ENCODE measurements around the gene NCAM1.

Gene NCAM1

DNA sequence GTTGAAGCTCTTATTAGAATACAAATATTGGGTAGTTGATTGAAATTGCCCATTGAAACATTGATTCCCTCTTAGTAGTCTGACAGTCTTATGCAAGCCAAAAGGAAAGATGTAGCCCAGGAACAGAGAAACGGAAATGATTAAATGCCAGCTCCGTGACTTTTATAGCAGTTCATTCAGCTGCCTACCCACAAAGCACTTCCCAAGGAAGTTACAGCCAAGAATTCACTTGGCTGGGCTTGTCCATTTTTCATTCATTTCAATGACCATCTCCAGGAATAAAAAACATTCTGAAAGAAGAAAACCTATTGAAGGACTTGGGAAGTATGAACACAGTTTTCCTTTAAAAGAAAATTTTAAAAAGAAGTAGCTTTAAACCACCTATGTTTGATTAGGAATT lies 62.0 kb downstream of the NCAM1 start:
- Histone ChIP-seq H3K27me3 (ENCODE audit: control insufficient read depth in 1 of 2, insufficient read depth in 1 of 2, low read length in 2 of 2) (peaks cover 0 to 11% of the 10 kb centered on the region in 2 experiments), H3K9me3 (ENCODE audit: control insufficient read depth, low read length) (peaks cover 8% of the 10 kb centered on the region), H4K91ac (ENCODE audit: low read length) (no peak overlapping the region), H2BK15ac (ENCODE audit: low read depth, poor library complexity, severe bottlenecking) (no peak overlapping the region), H3K79me1 (replicated peaks; ENCODE audit: low read length, poor library complexity, severe bottlenecking) (no peaks in the 10 kb centered on the region), H3K14ac (ENCODE audit: low read length in 2 of 2) (no peak overlapping the region), H3K4me1 (ENCODE audit: control insufficient read depth, insufficient read depth, low read depth, low read length) (no peaks in the 10 kb centered on the region), H3K4ac (ENCODE audit: low read depth in 1 of 2, low read length in 2 of 2) (no peak overlapping the region), H3K23ac (ENCODE audit: low read length in 2 of 2) (no peak overlapping the region), H3K4me3 (ENCODE audit: insufficient read depth in 1 of 2, low read depth in 1 of 2, low read length in 2 of 2) (no peak overlapping the region), H3K18ac (ENCODE audit: low read depth in 1 of 2, low read length in 2 of 2) (no peak overlapping the region), H2BK12ac (ENCODE audit: low read length in 2 of 2) (no peak overlapping the region), H2BK120ac (ENCODE audit: low read depth, low read length) (no peak overlapping the region), H4K8ac (ENCODE audit: low read length) (no peak overlapping the region), H2BK5ac (ENCODE audit: low read depth, low read length, poor library complexity, severe bottlenecking) (no peak overlapping the region), H3K4me2 (ENCODE audit: low read length, poor library complexity, severe bottlenecking) (no peak overlapping the region), H2AFZ (ENCODE audit: low read depth, low read length) (no peak overlapping the region), H2AK5ac (ENCODE audit: low read length, severe bottlenecking) (no peak overlapping the region), H3K9ac (ENCODE audit: low read length) (no peak overlapping the region), H3K27ac (ENCODE audit: low read length, poor library complexity, severe bottlenecking) (no peak overlapping the region), H3K36me3 (ENCODE audit: control insufficient read depth in 1 of 2, insufficient read depth in 2 of 2, low read depth in 1 of 2, low read length in 2 of 2) (no peaks in the 10 kb centered on the region)
- DNase-seq, result peak; percentile 18
- 52% methylated on average over 2 of the region's 2 CpGs for WGBS

DNA sequence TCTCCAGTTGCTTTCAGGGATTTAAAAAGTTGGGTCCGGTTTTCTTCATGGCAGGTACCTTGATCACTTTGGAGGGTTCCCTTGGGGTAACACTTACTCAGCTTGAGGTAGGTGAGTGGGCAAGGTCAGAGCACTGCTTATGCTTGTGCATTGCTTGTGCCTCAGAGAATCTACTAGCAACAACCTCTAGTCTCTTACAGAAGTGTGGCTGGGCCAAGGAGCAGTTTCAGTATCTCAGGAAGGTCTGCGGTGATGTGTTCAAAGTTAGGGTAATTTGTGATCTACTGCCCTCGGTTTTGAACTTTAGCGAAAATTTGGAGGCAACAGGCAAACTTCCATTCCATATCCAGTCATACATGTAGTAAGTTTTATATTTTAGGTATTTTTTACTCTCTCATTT lies 62.8 kb downstream of the NCAM1 start:
- Histone ChIP-seq H3K14ac (ENCODE audit: low read length in 2 of 2) (no peak overlapping the region), H3K23ac (ENCODE audit: low read length in 2 of 2) (no peak overlapping the region), H2AFZ (ENCODE audit: low read depth, low read length) (no peak overlapping the region), H4K91ac (ENCODE audit: low read length) (no peak overlapping the region), H2BK5ac (ENCODE audit: low read depth, low read length, poor library complexity, severe bottlenecking) (no peak overlapping the region), H4K8ac (ENCODE audit: low read length) (no peak overlapping the region), H2BK120ac (ENCODE audit: low read depth, low read length) (no peak overlapping the region), H3K4ac (ENCODE audit: low read depth in 1 of 2, low read length in 2 of 2) (no peak overlapping the region), H3K9me3 (ENCODE audit: control insufficient read depth, low read length) (peaks cover 8% of the 10 kb centered on the region), H3K4me1 (ENCODE audit: control insufficient read depth, insufficient read depth, low read depth, low read length) (no peaks in the 10 kb centered on the region), H3K18ac (ENCODE audit: low read depth in 1 of 2, low read length in 2 of 2) (no peak overlapping the region), H3K36me3 (ENCODE audit: control insufficient read depth in 1 of 2, insufficient read depth in 2 of 2, low read depth in 1 of 2, low read length in 2 of 2) (no peaks in the 10 kb centered on the region), H2BK12ac (ENCODE audit: low read length in 2 of 2) (no peak overlapping the region), H2AK5ac (ENCODE audit: low read length, severe bottlenecking) (no peak overlapping the region), H3K4me3 (ENCODE audit: insufficient read depth in 1 of 2, low read depth in 1 of 2, low read length in 2 of 2) (no peak overlapping the region), H3K9ac (ENCODE audit: low read length) (no peak overlapping the region), H3K27ac (ENCODE audit: low read length, poor library complexity, severe bottlenecking) (no peak overlapping the region), H3K79me1 (replicated peaks; ENCODE audit: low read length, poor library complexity, severe bottlenecking) (no peaks in the 10 kb centered on the region), H3K27me3 (ENCODE audit: control insufficient read depth in 1 of 2, insufficient read depth in 1 of 2, low read length in 2 of 2) (peaks cover 0 to 11% of the 10 kb centered on the region in 2 experiments), H2BK15ac (ENCODE audit: low read depth, poor library complexity, severe bottlenecking) (no peak overlapping the region), H3K4me2 (ENCODE audit: low read length, poor library complexity, severe bottlenecking) (no peak overlapping the region)
- no peak for DNase-seq
- 96% methylated on average over 1 of the region's 4 CpGs for WGBS

- Histone ChIP-seq H3K4ac (ENCODE audit: low read depth in 1 of 2, low read length in 2 of 2) (no peak overlapping the region), H2BK5ac (ENCODE audit: low read depth, low read length, poor library complexity, severe bottlenecking) (no peak overlapping the region), H4K8ac (ENCODE audit: low read length) (no peak overlapping the region), H3K27ac (ENCODE audit: low read length, poor library complexity, severe bottlenecking) (no peak overlapping the region), H3K4me3 (ENCODE audit: insufficient read depth in 1 of 2, low read depth in 1 of 2, low read length in 2 of 2) (no peak overlapping the region), H2AK5ac (ENCODE audit: low read length, severe bottlenecking) (no peak overlapping the region), H3K4me2 (ENCODE audit: low read length, poor library complexity, severe bottlenecking) (no peak overlapping the region), H3K36me3 (ENCODE audit: control insufficient read depth in 1 of 2, insufficient read depth in 2 of 2, low read depth in 1 of 2, low read length in 2 of 2) (no peaks in the 10 kb centered on the region), H3K14ac (ENCODE audit: low read length in 2 of 2) (no peak overlapping the region), H2BK15ac (ENCODE audit: low read depth, poor library complexity, severe bottlenecking) (no peak overlapping the region), H2BK120ac (ENCODE audit: low read depth, low read length) (no peak overlapping the region), H3K23ac (ENCODE audit: low read length in 2 of 2) (no peak overlapping the region), H3K79me1 (replicated peaks; ENCODE audit: low read length, poor library complexity, severe bottlenecking) (no peaks in the 10 kb centered on the region), H3K4me1 (ENCODE audit: control insufficient read depth, insufficient read depth, low read depth, low read length) (no peaks in the 10 kb centered on the region), H3K18ac (ENCODE audit: low read depth in 1 of 2, low read length in 2 of 2) (no peak overlapping the region), H3K9me3 (ENCODE audit: control insufficient read depth, low read length) (no peaks in the 10 kb centered on the region), H2BK12ac (ENCODE audit: low read length in 2 of 2) (no peak overlapping the region), H3K9ac (ENCODE audit: low read length) (no peak overlapping the region), H4K91ac (ENCODE audit: low read length) (no peak overlapping the region), H3K27me3 (ENCODE audit: control insufficient read depth in 1 of 2, insufficient read depth in 1 of 2, low read length in 2 of 2) (peaks cover 0 to 11% of the 10 kb centered on the region in 2 experiments), H2AFZ (ENCODE audit: low read depth, low read length) (no peak overlapping the region)
- DNase-seq, result no peak
- 86% methylated on average over 3 of the region's 3 CpGs for WGBS
These were observed 65.6 kb downstream of the NCAM1 start for GRCh38 chr11:113026778-113027177.

GRCh38 chr11:113034576-113034975 lies 73.4 kb downstream of the NCAM1 start:
- no peak overlapping the region for H3K23ac ChIP-seq (ENCODE audit: low read length in 2 of 2)
- H3K14ac ChIP-seq (ENCODE audit: low read length in 2 of 2), result no peak overlapping the region
- no peak overlapping the region for H3K18ac ChIP-seq (ENCODE audit: low read depth in 1 of 2, low read length in 2 of 2)
- no peak overlapping the region for H3K27ac ChIP-seq (ENCODE audit: low read length, poor library complexity, severe bottlenecking)
- no peaks in the 10 kb centered on the region for H3K4me1 ChIP-seq (ENCODE audit: control insufficient read depth, insufficient read depth, low read depth, low read length)
- H3K36me3 ChIP-seq (ENCODE audit: control insufficient read depth in 1 of 2, insufficient read depth in 2 of 2, low read depth in 1 of 2, low read length in 2 of 2), result no peaks in the 10 kb centered on the region
- no peak overlapping the region for H4K91ac ChIP-seq (ENCODE audit: low read length)
- no peak overlapping the region for H3K4me3 ChIP-seq (ENCODE audit: insufficient read depth in 1 of 2, low read depth in 1 of 2, low read length in 2 of 2)
- no peak overlapping the region for H4K8ac ChIP-seq (ENCODE audit: low read length)
- H2BK15ac ChIP-seq (ENCODE audit: low read depth, poor library complexity, severe bottlenecking), result no peak overlapping the region
- no peak for DNase-seq
- H2BK120ac ChIP-seq (ENCODE audit: low read depth, low read length), result no peak overlapping the region
- no peak overlapping the region for H2BK5ac ChIP-seq (ENCODE audit: low read depth, low read length, poor library complexity, severe bottlenecking)
- H3K27me3 ChIP-seq (ENCODE audit: control insufficient read depth in 1 of 2, insufficient read depth in 1 of 2, low read length in 2 of 2), result peaks cover 0 to 12% of the 10 kb centered on the region in 2 experiments
- no peak overlapping the region for H3K4me2 ChIP-seq (ENCODE audit: low read length, poor library complexity, severe bottlenecking)
- no peak overlapping the region for H3K9ac ChIP-seq (ENCODE audit: low read length)
- H2AFZ ChIP-seq (ENCODE audit: low read depth, low read length), result no peak overlapping the region
- no peaks in the 10 kb centered on the region for H3K79me1 ChIP-seq (replicated peaks; ENCODE audit: low read length, poor library complexity, severe bottlenecking)
- H3K4ac ChIP-seq (ENCODE audit: low read depth in 1 of 2, low read length in 2 of 2), result no peak overlapping the region
- no peak overlapping the region for H2AK5ac ChIP-seq (ENCODE audit: low read length, severe bottlenecking)
- H3K9me3 ChIP-seq (ENCODE audit: control insufficient read depth, low read length), result no peaks in the 10 kb centered on the region
- 100% methylated on average over 1 of the region's 5 CpGs for WGBS
- H2BK12ac ChIP-seq (ENCODE audit: low read length in 2 of 2), result no peak overlapping the region

All from mesenchymal stem cell (in vitro differentiated cells and primary cell).